Fibroblast of lung (primary cell): ENCODE results near the gene HCN1.

Experiments used
- EZH2 ChIP-seq: IDR thresholded peaks from 2 replicates; pipeline ENCODE4 v1.5.1; 2012; ENCODE audit warnings: low read length, control low read depth, mild to moderate bottlenecking; ENCODE audit errors: missing control alignments
- TF ChIP-seq, protein P1 (sequence below), 2 donors: IDR thresholded peaks in 1 of 2; conservative IDR thresholded peaks in 1 of 2; 1 replicate in 1 of 2; 2 replicates in 1 of 2; pipeline ENCODE4 v1.5.1; 2011 to 2012; ENCODE audit warnings: low read length in 2 of 2, control low read depth in 1 of 2, inconsistent platforms in 1 of 2, low read depth in 1 of 2, mild to moderate bottlenecking in 1 of 2

DNA sequence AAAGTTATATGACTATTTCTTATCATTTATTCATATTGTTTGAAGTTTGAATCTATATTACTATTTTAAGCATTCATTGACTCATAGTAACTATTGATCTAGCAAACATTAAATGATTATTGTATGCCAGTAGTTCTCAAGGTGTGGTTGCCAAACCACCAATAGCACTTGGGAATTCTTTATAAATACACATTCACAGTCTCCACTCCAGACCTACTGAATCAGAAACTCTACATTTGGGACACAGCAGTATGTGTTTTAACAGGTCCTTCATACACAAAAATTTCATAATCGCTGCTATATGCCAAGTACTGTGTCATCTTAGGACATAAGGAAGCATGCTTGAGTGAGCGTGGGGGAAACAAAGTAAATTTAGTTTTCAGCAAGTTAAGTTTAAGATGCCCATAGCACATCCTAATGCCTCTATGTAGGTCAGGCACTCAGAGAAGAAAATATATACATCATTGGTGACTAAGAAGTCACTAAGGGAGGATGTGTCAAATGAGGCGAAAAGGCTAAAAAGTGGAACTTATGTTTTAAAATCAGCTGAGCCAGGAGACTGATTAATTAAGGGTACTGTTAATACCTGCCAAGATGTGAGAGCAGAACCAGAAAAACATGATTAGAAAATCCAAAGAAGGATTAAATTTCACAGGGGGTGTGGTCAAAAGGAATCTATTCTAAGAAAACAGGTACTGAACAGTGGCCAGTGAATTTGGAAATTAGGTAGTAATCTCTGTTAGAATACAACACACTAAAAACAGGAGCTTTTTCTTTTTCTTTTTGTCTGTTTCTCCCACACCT is 340.8 kb downstream of the HCN1 start:
- TF ChIP-seq, protein P1, sequence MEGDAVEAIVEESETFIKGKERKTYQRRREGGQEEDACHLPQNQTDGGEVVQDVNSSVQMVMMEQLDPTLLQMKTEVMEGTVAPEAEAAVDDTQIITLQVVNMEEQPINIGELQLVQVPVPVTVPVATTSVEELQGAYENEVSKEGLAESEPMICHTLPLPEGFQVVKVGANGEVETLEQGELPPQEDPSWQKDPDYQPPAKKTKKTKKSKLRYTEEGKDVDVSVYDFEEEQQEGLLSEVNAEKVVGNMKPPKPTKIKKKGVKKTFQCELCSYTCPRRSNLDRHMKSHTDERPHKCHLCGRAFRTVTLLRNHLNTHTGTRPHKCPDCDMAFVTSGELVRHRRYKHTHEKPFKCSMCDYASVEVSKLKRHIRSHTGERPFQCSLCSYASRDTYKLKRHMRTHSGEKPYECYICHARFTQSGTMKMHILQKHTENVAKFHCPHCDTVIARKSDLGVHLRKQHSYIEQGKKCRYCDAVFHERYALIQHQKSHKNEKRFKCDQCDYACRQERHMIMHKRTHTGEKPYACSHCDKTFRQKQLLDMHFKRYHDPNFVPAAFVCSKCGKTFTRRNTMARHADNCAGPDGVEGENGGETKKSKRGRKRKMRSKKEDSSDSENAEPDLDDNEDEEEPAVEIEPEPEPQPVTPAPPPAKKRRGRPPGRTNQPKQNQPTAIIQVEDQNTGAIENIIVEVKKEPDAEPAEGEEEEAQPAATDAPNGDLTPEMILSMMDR (conservative IDR thresholded peaks at IDR 0.05 in 1 of 2, IDR thresholded peaks at IDR 0.05 in 1 of 2; ENCODE audit: low read depth in 1 of 2, low read length in 2 of 2) = no peak
- TF ChIP-seq EZH2 = no peak
